Osteoblast (primary cell): ENCODE results near the gene TRPT1. TPM values are rescaled to one million over a fixed set of nuclear protein-coding genes. Genes with fewer than 3 reads are reported as not detected.

ENCODE experiments used
- DNase-seq: peaks from one replicate; pipeline ENCODE4 v3.0.0; 2011; ENCODE audit warnings: low spot score, mixed read lengths; ENCODE audit not compliant: insufficient read length; ENCODE audit errors: missing footprints
- H2AFZ ChIP-seq: 2 replicates; pipeline ENCODE4 v1.6.0; 2011; ENCODE audit warnings: mild to moderate bottlenecking, low read length
- H3K27ac ChIP-seq: 2 replicates; pipeline ENCODE4 v1.5.1; 2011; ENCODE audit warnings: mild to moderate bottlenecking, low read depth, low read length, moderate library complexity
- H3K27me3 ChIP-seq: 2 replicates; pipeline ENCODE4 v1.6.0; 2012; ENCODE audit warnings: mild to moderate bottlenecking, control low read depth, inconsistent platforms, low read length, moderate library complexity; ENCODE audit not compliant: insufficient read depth
- H3K36me3 ChIP-seq: 2 replicates; pipeline ENCODE4 v1.5.1; 2011; ENCODE audit warnings: mild to moderate bottlenecking, low read length, control low read depth, moderate library complexity; ENCODE audit not compliant: insufficient read depth
- H3K4me1 ChIP-seq: 2 replicates; pipeline ENCODE4 v1.5.1; 2011; ENCODE audit warnings: mild to moderate bottlenecking, low read length, control low read depth, moderate library complexity; ENCODE audit not compliant: insufficient read depth
- H3K4me2 ChIP-seq: 2 replicates; pipeline ENCODE4 v1.6.0; 2011; ENCODE audit warnings: mild to moderate bottlenecking, low read length; ENCODE audit not compliant: insufficient read depth
- H3K4me3 ChIP-seq: fragments of 200-600 bp; sonication (generic); 3 replicates; pipeline ENCODE4 v1.5.1; 2012; ENCODE audit warnings: mild to moderate bottlenecking, low read length, inconsistent platforms; ENCODE audit not compliant: insufficient read depth
- H3K79me2 ChIP-seq: 2 replicates; pipeline ENCODE4 v1.6.0; 2012; ENCODE audit warnings: mild to moderate bottlenecking, low read length, control low read depth, inconsistent platforms; ENCODE audit not compliant: insufficient read depth
- H3K9me3 ChIP-seq: 2 replicates; pipeline ENCODE4 v1.5.1; 2011; ENCODE audit warnings: low read depth, low read length, control low read depth
- H4K20me1 ChIP-seq: 2 replicates; pipeline ENCODE4 v1.6.0; 2012; ENCODE audit warnings: mild to moderate bottlenecking, low read length, control low read depth; ENCODE audit not compliant: insufficient read depth
- total RNA-seq: library from RNA; depleted of rRNA; stranded (reverse); fragments of >200 nt; gene quantifications from 2 replicates; pipeline ENCODE4 v1.2.3, GENCODE V29; 2012
- TF ChIP-seq, protein P1 (sequence below): IDR thresholded peaks from 2 replicates; pipeline ENCODE4 v1.5.1; 2011; ENCODE audit warnings: mild to moderate bottlenecking, low read depth, low read length, moderate library complexity; ENCODE audit errors: extremely low read depth

Gene TRPT1
- total RNA-seq, 1 donor = 32.2 TPM

DNA sequence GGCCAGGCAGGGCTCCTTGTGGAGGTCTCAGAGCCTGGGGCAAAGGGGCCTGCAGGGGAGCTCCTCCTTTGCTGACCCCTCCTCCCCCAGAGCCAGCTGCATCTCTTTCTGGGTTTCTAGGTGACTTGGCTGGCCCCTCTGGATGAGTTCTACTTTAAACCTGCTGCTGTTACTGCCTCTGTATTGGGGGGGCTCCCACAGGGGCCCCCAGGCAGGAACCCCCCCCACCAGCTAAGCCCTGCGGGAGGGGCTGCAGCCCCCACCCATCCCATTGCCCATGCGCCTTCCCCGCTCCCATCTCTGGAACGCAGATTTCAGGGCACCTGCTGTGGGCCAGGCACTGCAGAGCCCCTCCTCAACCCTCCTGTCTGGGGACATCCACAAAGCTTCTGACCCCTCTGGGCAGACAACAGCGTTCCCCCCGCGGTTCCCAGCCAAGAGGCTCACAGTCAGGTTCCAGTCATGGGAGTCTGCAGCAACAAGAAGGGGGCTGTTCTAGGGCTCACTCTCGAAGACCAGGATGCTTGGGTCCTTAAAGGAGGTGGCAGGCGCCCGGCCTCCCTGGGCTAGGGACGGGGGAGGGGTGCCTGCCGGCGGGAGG is 24.5 kb upstream of the TRPT1 start:
- Histone ChIP-seq H3K27me3 (no peaks in the 10 kb centered on the region), H4K20me1 (peaks cover 4% of the 10 kb centered on the region), H3K4me3 (peak overlapping the region; percentile 91), H3K9me3 (no peaks in the 10 kb centered on the region), H3K79me2 (peaks cover 37% of the 10 kb centered on the region), H3K36me3 (peaks cover 8% of the 10 kb centered on the region), H3K27ac (no peak overlapping the region), H3K4me2 (peak overlapping the region; percentile 89), H2AFZ (peak overlapping the region; percentile 89), H3K4me1 (peaks cover 12% of the 10 kb centered on the region)
- DNase-seq = peak; percentile 95
- TF ChIP-seq, protein P1, sequence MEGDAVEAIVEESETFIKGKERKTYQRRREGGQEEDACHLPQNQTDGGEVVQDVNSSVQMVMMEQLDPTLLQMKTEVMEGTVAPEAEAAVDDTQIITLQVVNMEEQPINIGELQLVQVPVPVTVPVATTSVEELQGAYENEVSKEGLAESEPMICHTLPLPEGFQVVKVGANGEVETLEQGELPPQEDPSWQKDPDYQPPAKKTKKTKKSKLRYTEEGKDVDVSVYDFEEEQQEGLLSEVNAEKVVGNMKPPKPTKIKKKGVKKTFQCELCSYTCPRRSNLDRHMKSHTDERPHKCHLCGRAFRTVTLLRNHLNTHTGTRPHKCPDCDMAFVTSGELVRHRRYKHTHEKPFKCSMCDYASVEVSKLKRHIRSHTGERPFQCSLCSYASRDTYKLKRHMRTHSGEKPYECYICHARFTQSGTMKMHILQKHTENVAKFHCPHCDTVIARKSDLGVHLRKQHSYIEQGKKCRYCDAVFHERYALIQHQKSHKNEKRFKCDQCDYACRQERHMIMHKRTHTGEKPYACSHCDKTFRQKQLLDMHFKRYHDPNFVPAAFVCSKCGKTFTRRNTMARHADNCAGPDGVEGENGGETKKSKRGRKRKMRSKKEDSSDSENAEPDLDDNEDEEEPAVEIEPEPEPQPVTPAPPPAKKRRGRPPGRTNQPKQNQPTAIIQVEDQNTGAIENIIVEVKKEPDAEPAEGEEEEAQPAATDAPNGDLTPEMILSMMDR = no peak

DNA sequence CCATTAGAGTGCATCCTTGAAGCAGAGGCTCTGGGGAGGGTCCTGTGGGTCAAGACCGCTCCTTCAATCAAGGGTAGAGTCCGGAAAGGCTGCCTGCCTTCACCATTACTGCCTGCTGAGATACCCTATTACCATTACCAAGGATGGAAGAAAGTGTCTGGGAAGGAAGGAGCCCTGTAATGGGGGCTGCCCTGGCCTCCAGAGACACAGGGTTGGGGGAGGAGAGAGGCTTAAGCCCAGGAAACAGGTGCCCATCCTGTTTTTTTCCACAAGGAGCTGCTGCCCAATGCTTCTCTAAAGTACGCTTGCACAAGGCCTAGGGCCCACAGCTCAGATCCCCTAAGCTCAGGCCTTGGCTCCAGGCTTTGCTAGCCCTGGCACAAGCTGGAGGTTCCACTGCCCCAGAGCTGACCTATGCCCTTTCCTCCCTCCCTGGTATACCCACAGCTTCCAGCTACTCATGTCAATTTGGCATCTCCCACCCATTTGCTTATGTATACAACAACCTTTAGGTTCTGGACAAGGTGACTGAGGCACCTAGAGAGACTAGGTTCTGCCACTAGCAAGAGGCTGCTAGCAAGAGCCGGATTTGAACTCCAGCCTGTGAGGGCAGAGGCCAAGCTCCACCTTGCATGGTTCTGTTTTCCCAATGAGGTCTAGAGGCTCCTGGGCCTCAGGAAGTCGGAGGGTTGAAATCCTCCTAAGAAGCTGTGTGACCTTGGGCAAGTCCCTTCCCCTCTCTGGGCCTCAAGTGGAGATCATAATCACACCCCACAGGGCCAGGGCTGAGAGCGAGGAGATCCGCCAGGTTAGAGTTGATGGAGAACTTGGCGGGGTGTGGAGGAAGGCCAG is 23.8 kb upstream of the TRPT1 start:
- TF ChIP-seq, protein P1 = no peak
- Histone ChIP-seq H3K27ac (no peak overlapping the region), H3K79me2 (peaks cover 44% of the 10 kb centered on the region), H3K27me3 (no peaks in the 10 kb centered on the region), H3K9me3 (no peaks in the 10 kb centered on the region), H3K36me3 (peaks cover 7% of the 10 kb centered on the region), H3K4me2 (no peak overlapping the region), H4K20me1 (peaks cover 5% of the 10 kb centered on the region), H3K4me3 (no peak overlapping the region), H3K4me1 (peaks cover 19% of the 10 kb centered on the region), H2AFZ (no peak overlapping the region)
- no peak for DNase-seq

DNA sequence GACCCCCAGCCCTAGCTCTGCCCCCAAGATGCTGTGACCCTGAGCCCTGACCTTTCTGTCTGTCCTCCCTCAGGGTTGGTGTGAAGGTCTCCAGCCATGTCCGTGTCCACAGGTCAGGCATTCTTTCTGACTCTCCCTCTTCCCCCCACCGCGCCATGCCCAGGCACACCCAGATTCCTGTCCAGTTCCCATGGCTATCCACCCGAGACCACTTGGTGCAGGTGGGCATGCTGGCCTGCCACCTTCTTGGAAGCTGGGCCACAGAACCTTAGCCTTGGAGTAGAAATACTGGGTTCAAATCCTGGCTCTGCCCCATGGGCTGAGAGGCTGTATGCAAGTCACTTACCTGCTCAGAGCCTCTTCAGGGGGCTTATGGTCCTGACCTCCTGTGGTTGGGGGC is 23.1 kb upstream of the TRPT1 start:
- TF ChIP-seq, protein P1 = no peak
- Histone ChIP-seq H4K20me1 (peaks cover 5% of the 10 kb centered on the region), H3K4me1 (peaks cover 20% of the 10 kb centered on the region), H3K36me3 (peaks cover 3% of the 10 kb centered on the region), H3K79me2 (peaks cover 43% of the 10 kb centered on the region), H3K4me2 (no peak overlapping the region), H3K9me3 (no peaks in the 10 kb centered on the region), H2AFZ (no peak overlapping the region), H3K27ac (no peak overlapping the region), H3K4me3 (no peak overlapping the region), H3K27me3 (no peaks in the 10 kb centered on the region)
- no peak for DNase-seq

DNA sequence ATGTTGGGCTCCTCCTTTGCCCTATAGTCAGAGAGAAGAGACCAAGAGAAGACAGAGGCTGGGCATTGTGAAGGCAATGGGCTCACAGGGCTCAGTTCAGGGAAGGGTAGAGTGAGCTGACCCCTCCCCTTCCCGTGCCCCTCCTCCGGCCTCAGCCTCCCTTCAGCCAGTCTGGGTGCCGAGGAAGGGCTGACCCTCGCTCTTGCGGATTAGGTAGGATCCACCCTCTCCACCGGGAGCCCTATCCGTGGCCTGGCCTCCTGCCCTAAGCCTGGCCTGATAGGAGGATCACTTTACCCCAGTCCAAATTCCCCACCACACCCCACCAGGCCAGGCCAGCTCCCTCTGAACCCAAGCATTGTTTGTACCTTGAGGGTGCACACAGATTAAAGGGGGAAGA is 22.6 kb upstream of the TRPT1 start:
- H3K27me3 ChIP-seq = no peaks in the 10 kb centered on the region
- no peaks in the 10 kb centered on the region for H3K9me3 ChIP-seq
- H3K79me2 ChIP-seq = peaks cover 42% of the 10 kb centered on the region
- no peak overlapping the region for H3K4me3 ChIP-seq
- H4K20me1 ChIP-seq = peaks cover 5% of the 10 kb centered on the region
- DNase-seq = no peak
- H3K36me3 ChIP-seq = peaks cover 8% of the 10 kb centered on the region
- no peak overlapping the region for H3K27ac ChIP-seq
- H3K4me1 ChIP-seq = peaks cover 22% of the 10 kb centered on the region
- TF ChIP-seq, protein P1 = no peak
- no peak overlapping the region for H3K4me2 ChIP-seq
- no peak overlapping the region for H2AFZ ChIP-seq
